CD4-positive, alpha-beta T cell treated with Interleukin-17A for 1 hour (primary cell): ENCODE data around the gene ACTA2.

ENCODE experiments used
- DNase-seq: peaks from one replicate; pipeline ENCODE4 v3.0.0-alpha.2; 2020

The ACTA2 gene

GRCh38 chr10:88980800-88981199 is 28.2 kb upstream of the ACTA2 start:
- no peak for DNase-seq

GRCh38 chr10:88980247-88980646 is 27.7 kb upstream of the ACTA2 start:
- DNase-seq: no peak

GRCh38 chr10:88979603-88980002 is 27.0 kb upstream of the ACTA2 start:
- DNase-seq: no peak

GRCh38 chr10:88979153-88979562 is 26.6 kb upstream of the ACTA2 start:
- no peak for DNase-seq

GRCh38 chr10:88978463-88978862 is 25.9 kb upstream of the ACTA2 start:
- no peak for DNase-seq

- no peak for DNase-seq
These were observed 22.8 kb upstream of the ACTA2 start for GRCh38 chr10:88975377-88975720.

- peak; percentile 52 for DNase-seq
These were observed 22.1 kb upstream of the ACTA2 start for GRCh38 chr10:88974446-88975376.

GRCh38 chr10:88974012-88974411 is 21.4 kb upstream of the ACTA2 start:
- DNase-seq: no peak

- DNase-seq: no peak
These were observed 18.9 kb upstream of the ACTA2 start for GRCh38 chr10:88971221-88972061.

- DNase-seq: no peak
These were observed 15.8 kb upstream of the ACTA2 start for GRCh38 chr10:88968391-88968790.

- DNase-seq: no peak
These were observed 14.2 kb upstream of the ACTA2 start for GRCh38 chr10:88966797-88967196.

GRCh38 chr10:88964869-88965415 is 12.4 kb upstream of the ACTA2 start:
- no peak for DNase-seq

- no peak for DNase-seq
These were observed 11.8 kb upstream of the ACTA2 start for GRCh38 chr10:88964360-88964759.

GRCh38 chr10:88963318-88963717 is 10.7 kb upstream of the ACTA2 start:
- no peak for DNase-seq

GRCh38 chr10:88962336-88962735 is 9.8 kb upstream of the ACTA2 start:
- peak; percentile 54 for DNase-seq

- no peak for DNase-seq
These were observed 8.7 kb upstream of the ACTA2 start for GRCh38 chr10:88961266-88961665.

- no peak for DNase-seq
These were observed 8.2 kb upstream of the ACTA2 start for GRCh38 chr10:88960802-88961201.

GRCh38 chr10:88958721-88959120 is 6.1 kb upstream of the ACTA2 start:
- no peak for DNase-seq

- no peak for DNase-seq
These were observed 4.8 kb upstream of the ACTA2 start for GRCh38 chr10:88957381-88957780.

GRCh38 chr10:88954458-88955083 is 2.0 kb upstream of the ACTA2 start:
- DNase-seq: no peak

- no peak for DNase-seq
These were observed 1.1 kb upstream of the ACTA2 start for GRCh38 chr10:88953662-88954061.

GRCh38 chr10:88949912-88950837 is 2.4 kb downstream of the ACTA2 start:
- no peak for DNase-seq
